Measurements from ENCODE around the gene SRP68.

SRP68 gene

DNA sequence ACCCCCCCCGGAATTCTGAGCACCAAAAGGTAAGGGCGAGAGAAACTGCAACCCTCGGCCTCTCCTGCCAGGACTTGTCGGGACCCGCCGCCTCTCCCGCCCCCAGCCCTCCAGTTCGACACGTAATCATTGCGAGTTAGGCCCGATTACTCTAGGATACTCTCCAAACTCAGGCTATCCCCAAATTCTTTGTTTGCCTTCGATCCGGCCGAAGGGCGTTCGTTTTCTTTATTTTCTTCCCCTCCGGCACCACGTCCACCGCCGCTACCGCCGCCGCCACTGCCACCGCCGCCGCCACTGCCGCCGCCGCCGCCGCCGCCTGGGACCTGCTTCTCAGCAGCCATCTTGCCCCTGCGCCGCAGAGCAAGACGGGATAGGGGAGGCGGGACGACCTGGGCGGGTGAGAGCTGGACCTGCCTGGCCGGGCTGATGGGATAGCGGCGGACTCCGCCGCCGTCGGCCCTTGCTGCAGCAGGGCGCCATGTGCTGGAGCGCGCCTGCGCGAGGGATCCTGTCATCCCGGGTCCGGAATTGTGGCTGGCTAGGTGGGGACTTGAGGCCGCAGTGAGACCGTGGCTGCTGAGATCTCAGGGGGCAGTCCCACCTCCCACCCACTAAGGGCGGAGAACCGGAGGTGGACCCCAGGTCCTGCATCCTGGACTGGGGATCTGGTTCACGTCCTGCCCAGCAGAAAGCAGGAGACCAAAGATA lies at the start of gene SRP68:
Gene SRP68 (minus strand): TSS at position 370 of the 711 bp plus-strand sequence. CDS start 26 bp downstream, at position 344.
- peak; percentile 91 for DNase-seq

DNA sequence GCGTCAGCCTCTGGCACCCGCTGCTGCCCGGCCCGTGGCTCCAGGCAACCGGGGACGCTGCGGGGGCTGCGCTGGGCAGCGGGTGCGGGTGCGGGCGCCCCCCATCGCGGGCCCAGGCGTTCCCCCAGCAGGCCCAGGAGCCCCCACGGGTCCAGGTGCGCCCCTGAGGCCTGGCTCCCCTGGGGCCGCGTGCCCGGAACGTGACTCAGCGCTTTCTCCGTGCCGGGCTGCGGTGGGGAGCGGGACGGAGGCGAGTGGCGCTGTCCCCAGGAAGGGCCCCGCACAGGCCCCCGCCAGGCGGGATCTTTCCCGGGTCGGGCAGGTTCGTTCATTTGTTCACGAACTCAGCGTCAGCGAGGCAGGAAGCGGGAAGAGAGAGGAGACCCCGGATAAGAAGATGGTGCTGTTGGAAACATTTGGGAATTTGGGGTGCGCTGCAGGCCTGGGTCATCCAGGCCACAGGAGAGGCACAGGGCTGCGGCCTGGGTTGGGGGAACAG lies 49.7 kb upstream of the SRP68 start:
- DNase-seq = peak; percentile 51

DNA sequence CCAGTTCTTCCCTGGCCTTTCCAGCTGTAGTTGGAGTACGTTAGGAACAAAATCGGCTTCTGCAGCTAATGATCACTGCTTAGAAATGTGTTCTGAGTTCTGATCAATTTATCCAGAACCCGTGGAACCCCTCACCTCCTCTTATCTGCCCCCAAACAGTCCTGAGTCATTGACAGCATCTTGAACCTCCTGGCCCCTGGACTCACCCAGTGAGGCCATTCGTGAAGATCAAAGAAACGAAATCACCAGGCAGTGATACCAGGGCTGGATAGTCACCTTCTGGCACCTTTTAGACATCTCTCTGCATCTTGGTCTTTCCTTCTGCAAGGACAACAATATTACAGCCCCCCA lies 48.3 kb upstream of the SRP68 start:
- DNase-seq = no peak

DNA sequence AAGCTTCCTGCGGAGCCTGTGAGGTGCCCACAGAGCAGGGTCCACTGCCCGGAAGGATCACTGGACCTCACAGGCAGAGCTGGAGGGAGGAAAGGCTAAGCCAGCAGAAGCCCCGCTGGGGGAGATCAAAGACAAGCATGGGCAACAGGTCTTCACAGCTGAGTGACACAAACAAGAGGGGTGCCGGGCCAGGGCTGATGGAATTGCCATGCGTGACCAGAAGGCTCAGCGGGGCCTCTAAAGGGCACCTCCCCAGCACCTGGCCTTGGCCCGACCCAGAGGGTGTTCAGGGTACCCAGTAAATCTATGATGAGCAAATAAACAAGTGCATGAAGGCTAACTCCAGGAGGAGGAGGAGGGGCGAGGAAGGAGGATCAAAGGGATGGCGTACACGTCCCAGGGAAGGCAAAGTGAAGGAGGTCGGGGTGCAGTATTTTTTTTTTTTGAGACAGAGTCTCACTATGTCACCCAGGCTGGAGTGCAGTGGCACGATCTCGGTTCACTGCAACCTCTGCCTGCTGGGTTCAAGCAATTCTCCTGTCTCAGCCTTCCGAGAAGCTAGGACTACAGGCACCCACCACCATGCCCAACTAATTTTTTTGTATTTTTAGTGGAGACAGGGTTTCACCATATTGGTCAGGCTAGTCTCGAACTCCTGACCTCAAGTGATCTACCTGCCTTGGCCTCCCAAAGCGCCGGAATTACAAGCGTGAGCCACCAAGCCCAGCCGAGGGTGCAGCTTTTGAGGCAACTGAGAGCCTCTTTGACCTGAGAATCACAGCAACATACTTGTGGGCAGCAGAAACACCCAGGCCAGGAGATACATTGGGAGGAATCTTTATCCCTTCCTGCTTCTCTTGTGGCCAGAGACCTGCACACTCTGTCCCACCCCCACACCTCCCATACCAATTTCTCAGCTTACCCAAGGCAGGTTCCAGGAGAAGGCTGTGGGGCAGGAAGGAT lies 47.4 kb upstream of the SRP68 start:
- no peak for DNase-seq

DNA sequence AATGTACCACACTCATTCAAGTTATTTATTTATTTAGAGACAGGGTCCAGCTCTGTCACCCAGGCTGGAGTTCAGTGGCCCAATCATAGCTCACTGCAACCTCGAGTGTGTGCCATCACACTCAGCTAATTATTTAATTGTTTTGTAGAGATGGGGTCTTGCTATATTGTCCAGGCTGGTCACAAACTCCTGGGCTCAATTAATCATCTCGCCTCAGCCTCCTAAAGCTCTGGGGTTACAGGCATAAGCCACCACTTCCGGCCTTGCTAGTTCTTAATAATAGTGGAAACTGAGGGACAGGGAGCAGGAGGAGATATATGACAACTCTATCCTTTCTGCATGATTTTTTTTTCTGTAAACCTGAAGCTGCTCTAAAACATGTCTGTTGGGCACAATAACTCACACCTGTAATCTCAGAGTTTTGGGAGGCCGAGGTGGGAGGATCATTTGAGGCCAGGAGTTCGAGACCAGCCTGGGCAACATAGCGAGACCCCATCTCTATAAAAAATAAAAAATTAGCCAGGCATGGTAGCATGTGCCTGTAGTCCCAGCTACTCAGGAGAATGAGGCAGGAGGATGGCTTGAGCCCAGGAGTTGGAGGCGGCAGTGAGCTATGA lies 42.9 kb upstream of the SRP68 start:
- DNase-seq = no peak

DNA sequence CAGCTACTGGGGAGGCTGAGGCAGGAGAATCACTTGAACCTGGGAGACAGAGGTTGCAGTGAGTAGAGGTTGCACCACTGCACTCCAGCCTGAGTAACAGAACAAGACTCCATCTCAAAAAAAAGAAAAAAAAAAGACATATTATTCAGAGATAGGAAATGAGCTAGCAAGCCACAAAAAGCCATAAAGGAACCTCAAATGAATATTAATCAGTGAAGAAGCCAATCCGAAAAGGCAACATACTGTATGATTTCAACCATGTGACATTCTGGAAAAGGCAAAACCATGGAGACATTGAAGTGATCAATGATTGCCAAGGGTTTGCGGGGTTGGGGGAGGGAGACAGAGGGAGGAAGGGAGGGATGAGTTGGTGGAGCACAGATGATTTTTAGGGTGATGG lies 39.6 kb upstream of the SRP68 start:
- DNase-seq = no peak

DNA sequence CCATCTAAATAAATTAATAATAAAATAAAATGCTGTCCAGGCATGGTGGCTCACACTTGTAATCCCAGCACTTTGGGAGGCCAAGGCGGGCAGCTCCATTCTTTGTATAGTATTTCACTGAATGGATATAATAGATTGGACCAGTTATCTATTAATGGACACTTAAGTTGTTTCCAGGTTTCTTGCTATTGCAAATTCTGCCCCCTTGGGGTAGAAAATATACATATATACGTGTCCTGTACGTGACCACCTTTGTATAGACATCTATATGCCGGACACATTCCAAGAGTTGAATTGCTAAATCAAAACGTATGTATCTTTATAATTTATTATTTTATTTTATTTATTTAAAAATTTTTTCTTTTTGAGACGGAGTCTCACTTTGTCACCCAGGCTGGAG lies 35.2 kb upstream of the SRP68 start:
- DNase-seq = no peak

DNA sequence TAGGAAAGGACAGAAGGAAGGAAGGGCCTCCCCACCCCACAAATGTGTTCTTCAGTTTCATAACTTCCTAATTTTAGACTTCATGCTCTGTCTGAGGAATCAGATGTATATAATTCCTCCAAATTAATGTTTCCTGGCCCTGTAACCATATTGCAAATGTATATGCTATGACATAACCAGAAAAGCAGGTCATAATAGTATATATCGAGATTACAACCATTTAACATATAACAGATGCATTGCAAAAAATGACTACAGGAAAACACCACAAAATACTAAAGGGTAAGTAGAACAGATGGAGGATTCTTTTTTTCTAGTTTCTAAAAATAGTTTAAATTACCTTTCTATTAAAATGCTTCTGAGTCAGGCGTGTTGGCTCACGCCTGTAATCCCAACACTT lies 34.4 kb upstream of the SRP68 start:
- DNase-seq = no peak

DNA sequence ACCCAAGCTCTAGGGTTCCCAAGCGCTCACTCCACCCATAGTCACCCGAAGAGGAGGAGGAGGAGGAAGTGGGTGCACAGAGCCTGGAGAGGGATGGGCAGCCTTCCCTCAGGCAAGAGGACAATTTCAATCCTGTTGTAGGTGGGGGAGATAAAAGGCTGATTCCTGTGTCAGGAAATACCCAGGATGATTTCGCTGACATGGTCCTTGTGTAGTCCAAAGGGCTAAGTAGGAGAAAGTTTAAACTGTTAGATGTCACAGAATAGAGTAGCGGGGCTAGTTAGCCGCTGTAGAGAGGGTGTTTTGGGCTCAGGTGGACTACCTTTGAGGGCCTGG lies 32.5 kb upstream of the SRP68 start:
- DNase-seq = no peak

DNA sequence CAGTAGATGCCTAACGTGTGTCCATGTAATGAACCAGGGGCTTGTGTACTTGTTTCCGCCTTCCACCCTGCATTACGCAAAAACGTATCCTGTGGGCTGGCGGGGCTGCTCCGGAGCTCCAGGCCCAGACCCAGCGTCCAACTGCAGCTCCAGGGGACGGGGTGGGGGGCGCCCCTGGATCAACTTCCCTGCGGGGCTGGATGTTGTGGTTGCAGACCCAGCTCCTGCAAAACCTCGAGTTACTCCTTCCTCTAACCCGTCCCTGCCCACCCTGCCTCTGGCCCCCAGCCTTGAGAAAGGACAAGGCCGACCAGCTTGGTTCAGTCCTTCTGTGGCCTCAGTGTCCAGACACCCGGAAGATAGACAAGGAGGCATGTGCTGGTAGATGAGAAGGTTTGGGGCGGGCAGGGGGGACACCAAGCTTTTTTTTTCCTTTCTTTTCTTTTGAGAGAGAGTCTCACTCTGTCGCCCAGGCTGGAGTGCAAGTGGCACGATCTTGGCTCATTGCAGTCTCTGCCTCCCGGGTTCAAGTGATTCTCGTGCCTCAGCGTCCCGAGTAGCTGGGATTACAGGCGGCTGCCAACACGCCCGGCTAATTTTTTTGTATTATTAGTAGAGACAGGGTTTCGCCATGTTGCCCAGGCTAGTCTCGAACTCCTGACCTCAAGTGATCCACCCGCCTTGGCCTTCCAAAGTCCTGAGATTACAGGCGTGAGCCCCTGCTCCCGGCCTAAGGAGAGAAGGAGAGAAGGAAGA lies 32.0 kb upstream of the SRP68 start:
- DNase-seq = no peak

DNA sequence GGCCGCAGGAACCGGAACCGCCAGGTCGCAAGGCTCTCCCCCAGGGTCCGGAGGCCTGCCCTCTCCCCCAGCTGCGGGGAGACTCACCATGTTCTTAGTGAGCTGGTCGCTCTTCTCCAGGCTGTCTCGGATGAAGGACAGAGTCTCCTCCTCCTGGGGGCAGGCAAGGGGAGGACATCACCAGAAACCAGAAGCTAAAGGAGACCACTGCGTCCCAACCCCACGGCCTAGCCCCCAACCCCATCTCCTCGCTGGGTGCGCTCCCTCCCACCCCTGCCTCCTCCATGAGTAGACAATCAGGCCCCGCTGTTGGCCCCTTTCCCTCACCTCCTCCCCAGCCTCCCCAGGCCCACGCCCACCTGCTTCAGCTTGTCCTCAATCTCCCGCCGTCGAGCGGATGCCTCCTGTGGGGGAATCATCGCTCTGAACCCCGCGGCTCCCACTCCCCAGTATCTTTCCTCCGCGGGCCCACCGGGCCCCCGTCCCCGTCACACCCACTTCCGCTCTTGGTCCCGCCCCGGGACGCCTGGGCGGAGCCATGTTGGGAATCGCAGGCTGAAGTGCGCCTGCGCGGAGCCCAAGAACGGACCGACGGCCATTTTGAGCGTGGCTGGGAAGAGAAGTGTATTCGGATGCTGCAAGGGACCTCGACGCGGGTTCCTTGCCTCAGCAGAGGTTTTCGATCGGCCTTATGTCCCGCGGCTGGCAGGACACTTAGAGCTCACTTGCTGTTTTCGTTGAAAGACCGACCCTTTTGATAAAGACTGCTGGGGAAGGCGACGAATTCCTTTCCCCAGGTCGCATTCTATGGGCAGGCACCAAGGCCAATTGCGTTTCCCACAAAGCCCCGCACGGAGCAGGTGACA lies 31.2 kb upstream of the SRP68 start, which contains the start of gene EXOC7:
Gene EXOC7 (minus strand): TSS at position 514 of the 866 bp plus-strand sequence. CDS start 95 bp downstream, at position 419.
- DNase-seq = peak; percentile 93

DNA sequence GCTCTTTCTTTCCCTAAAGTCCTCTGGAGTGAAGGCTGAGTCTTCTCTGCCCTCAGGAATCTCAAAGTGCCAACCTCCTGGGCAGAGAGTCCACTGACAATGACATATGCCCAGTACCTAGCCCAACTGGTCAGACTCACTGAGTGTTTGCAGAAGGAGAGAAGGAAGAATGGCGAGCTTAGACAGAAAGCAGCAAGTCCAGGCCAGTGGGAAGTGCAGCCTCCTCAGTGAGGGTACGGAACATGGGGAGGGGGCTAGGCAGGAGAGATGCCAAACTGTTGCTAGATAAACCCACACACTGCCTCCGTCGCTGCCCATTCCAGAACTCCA lies 30.6 kb upstream of the SRP68 start:
- no peak for DNase-seq

DNA sequence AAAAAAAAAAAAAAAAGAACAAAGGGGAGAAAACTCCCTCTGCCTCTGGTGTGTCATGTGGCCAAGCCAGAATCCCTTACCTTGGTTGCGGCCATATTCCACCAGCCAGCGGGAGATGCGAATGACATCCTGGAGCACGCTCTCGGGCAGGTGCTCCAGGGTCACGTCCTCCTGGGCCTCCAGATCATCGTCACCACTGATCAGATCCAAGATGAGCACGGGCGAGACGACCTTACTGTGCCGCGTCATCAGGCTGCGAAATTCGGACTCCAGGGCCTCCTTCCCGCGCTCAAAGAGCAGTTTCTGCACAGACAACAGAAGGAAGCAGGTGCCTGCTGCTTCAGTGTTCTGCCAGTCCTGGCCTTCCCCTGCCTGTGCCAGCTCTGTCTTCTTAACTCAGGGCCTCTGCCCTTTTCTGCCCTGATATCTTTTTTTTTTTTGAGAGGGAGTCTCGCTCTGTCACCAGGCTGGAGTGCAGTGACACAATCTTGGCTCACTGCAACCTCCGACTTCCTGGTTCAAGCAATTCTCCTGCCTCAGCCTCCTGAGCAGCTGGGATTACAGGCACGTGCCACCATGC lies 25.5 kb upstream of the SRP68 start:
- DNase-seq = no peak

DNA sequence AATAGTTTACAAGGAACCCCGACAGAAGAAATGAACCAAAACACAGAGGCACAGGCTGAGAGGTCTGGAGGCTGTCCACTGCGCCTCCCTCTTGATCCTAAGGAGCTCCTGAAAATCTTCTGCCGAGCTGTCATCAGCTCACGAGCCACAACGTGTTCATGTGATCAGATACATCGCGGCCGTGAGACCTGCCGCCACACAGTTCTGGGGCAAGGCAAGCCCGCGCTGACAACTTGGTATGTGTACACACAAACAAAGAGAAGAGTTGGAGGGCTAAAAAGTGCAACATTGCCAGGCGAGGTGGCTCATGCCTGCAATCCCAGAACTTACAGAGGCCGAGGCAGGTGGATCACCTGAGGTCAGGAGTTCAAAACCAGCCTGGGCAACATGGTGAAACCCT lies 23.6 kb upstream of the SRP68 start:
- no peak for DNase-seq

DNA sequence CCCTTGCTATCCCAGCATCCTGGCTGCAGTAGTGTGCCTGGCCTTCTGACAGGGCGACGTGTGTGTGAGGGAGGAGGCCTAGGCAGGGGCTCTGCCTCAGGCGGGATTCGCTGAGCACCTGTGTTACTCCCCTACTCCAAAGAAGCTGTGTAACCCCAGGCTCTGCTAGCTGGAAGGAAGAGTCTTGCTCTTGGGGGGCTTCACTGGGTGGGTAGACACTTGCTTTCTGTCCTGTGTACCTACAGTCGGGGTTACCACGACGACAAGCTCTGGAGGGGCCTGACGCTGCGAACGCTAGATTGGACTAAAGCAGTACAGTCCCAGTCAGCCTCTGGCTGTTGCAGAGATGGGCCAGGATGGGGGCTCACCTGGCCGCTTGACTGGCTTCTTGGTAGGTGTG lies 21.7 kb upstream of the SRP68 start:
- no peak for DNase-seq

DNA sequence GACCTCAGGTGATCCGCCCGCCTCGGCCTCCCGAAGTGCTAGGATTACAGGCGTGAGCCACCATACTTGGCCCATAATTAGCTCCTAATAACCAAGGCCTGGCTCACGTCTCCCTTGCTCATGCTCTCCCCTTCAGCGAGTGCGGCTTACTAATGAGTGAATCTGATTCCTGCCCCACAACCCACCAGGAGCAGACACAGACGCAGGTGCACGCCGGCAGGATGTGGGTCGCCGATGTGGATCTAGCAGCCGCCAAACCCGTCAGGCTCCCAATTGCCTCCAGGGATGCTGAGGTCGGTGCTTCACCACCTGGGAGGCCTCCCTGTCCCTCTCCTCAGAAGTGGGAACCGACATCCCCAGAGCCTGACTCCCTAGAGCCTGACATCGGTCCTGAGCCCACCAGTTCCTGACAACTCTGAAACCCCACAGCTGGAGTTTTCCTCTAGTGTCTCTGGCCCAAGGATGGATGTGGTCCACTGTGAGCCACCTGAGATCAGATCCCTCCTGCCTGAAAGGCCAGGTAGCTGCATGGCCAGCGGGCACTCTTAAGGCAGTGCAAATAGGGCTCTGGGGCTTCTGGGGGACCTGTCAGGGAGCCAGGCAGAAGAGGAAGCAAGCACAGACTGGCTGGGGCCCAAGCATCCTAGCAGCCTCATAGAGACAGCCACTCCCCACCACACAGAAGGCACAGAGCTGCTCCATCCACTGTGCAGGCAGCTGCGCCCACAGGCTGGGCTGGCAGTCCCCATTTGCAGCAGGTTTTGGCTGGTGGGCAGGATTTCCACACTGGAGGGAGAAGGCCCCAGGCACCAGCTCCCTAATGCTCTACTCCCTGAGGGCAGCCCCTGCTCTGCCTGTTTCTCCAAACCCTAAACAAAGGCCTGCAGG lies 20.5 kb upstream of the SRP68 start:
- no peak for DNase-seq

DNA sequence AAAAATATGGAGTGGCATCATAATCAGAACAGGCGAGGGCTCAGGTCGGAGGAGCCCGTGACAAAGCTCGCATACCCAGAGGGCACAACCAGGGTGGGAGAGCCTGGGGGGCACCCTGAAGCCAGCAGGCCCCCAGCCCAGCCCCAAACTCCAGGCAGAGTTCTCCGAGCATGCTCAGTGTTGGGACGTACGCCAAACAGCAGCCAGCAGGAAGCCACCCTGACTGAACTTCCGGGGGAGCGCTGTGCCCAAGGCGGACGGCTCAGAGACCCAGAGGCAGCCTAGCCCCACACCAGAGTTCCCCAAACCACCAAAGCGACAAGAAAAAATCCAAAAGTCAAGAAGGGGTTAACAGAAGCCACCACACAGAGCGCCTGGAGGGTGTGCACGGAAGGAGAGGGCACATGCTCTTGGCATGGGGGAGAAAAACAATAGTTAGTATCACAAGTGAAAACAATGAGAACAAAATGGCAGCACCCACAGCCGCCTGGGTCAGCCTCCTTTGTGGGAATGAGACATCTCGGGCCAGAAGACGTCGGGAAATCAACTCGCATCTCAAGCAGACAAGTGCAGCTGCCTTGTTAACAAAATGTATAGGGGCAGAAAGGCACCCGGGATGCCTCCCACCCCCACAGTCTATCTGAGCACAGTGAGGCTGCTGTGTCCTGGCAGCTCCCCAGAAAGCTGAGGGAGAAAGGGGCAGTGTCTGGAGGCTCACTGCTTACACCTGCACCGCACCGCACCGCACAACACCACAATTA lies 19.4 kb upstream of the SRP68 start:
- DNase-seq = no peak

DNA sequence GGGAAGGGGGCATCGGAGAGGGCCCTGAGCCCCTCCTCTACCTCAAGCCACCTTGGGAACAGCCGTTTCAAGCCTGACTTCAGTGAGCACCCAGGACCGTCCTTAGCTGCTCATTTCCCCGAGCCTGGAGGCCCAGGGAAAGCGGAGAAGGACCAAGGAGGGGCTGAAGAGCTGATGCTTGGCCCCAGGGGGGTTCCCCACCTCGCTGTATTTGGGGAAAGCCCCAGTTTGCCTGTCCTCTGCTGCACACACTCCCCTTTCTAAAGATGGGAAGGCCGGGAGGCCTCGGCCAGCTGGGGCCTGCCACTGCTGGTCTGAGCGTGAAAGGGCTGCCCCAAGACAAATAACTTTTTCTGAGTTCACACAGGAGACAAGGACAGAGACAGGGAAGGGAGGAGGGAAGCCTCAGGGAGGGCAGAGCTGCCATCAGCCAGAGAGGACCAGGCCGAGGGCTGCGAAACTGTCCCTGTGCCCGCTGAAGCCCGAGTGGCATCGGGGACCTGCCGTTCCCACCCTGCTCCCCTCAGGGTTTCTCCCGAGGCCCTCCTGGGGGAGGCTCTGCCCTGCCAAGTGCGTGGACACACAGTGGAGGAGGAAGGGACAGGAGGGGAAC lies 18.3 kb upstream of the SRP68 start:
- no peak for DNase-seq
